HEK293 (cell line): ENCODE measurements around the gene IRS1.

Source experiments
- CTCF ChIA-PET: fragments of 350-600 bp; formaldehyde crosslinking; extraction: SDS; loops from one replicate; lab custom pipeline; 2021; ENCODE audit warnings: antibody characterized with exemption; lab: Yijun Ruan, JAX
- POLR2A ChIA-PET: fragments of 300-600 bp; formaldehyde crosslinking; extraction: SDS; loops from one replicate; lab custom pipeline; 2020; ENCODE audit warnings: antibody characterized with exemption, inconsistent platforms; lab: Yijun Ruan, JAX
- H3K27ac ChIP-seq: fragments of 200-500 bp; sonication (Bioruptor generic); 2 replicates; pipeline ENCODE4 v1.5.1; 2014; ENCODE audit warnings: low read depth, low read length, control low read depth, inconsistent platforms; ENCODE audit errors: extremely low read depth
- H3K36me3 ChIP-seq, 2 experiments: fragments of 200-500 bp in 1 of 2; sonication (Bioruptor generic) in 1 of 2; 1 replicate in 1 of 2; 2 replicates in 1 of 2; pipeline ENCODE4 v1.5.1; 2014 to 2017; ENCODE audit warnings: inconsistent platforms in 2 of 2, low read length in 2 of 2; ENCODE audit not compliant: control insufficient read depth in 2 of 2, insufficient read depth in 1 of 2
- H3K4me1 ChIP-seq: fragments of 200-500 bp; sonication (Bioruptor generic); 2 replicates; pipeline ENCODE4 v1.5.1; 2014; ENCODE audit warnings: mild to moderate bottlenecking, low read length, inconsistent platforms; ENCODE audit not compliant: control insufficient read depth, insufficient read depth
- H3K4me3 ChIP-seq: 2 replicates; pipeline ENCODE4 v1.5.1; 2011; ENCODE audit warnings: low read depth, mild to moderate bottlenecking, control low read depth, low read length, moderate library complexity
- H3K9me3 ChIP-seq: fragments of 200-500 bp; sonication (Bioruptor generic); 2 replicates; pipeline ENCODE4 v1.5.1; 2014; ENCODE audit warnings: low read depth, low read length, inconsistent platforms; ENCODE audit not compliant: control insufficient read depth, insufficient read depth
- HIC1 ChIP-seq: fragments of 450-650 bp; formaldehyde crosslinking; IDR thresholded peaks from 2 replicates; pipeline ENCODE4 v1.5.1; 2016; ENCODE audit warnings: missing biosample characterization, missing genetic modification characterization
- HOXC10 ChIP-seq: sonication (generic); formaldehyde crosslinking; IDR thresholded peaks from 2 replicates; pipeline ENCODE4 v1.8.1; 2023; ENCODE audit warnings: mild to moderate bottlenecking, missing genetic modification reagents
- KLF1 ChIP-seq: fragments of 450-650 bp; formaldehyde crosslinking; IDR thresholded peaks from 2 replicates; pipeline ENCODE4 v1.5.1; 2016; ENCODE audit warnings: missing biosample characterization, missing genetic modification characterization
- YY1 ChIP-seq: fragments of 450-650 bp; formaldehyde crosslinking; IDR thresholded peaks from 2 replicates; pipeline ENCODE4 v1.5.1; 2018; ENCODE audit warnings: missing biosample characterization, missing genetic modification characterization
- ZBTB48 ChIP-seq: fragments of 450-650 bp; formaldehyde crosslinking; IDR thresholded peaks from 2 replicates; pipeline ENCODE4 v1.5.1; 2016; ENCODE audit warnings: missing biosample characterization, missing genetic modification characterization
- ZBTB7A ChIP-seq: fragments of 450-650 bp; formaldehyde crosslinking; IDR thresholded peaks from 2 replicates; pipeline ENCODE4 v1.5.1; 2016; ENCODE audit warnings: low read depth, missing biosample characterization, missing genetic modification characterization
- ZNF148 ChIP-seq: fragments of 450-650 bp; formaldehyde crosslinking; IDR thresholded peaks from 2 replicates; pipeline ENCODE4 v1.5.0; 2017; ENCODE audit warnings: missing biosample characterization, missing genetic modification characterization, borderline replicate concordance
- ZNF169 ChIP-seq: fragments of 450-650 bp; formaldehyde crosslinking; IDR thresholded peaks from 2 replicates; pipeline ENCODE4 v1.5.1; 2016; ENCODE audit warnings: missing biosample characterization, missing genetic modification characterization
- ZNF2 ChIP-seq: fragments of 450-650 bp; formaldehyde crosslinking; IDR thresholded peaks from 2 replicates; pipeline ENCODE4 v1.5.1; 2016; ENCODE audit warnings: missing biosample characterization, missing genetic modification characterization
- ZNF211 ChIP-seq: fragments of 450-650 bp; formaldehyde crosslinking; IDR thresholded peaks from 2 replicates; pipeline ENCODE4 v1.5.1; 2016; ENCODE audit warnings: low read depth, missing biosample characterization, missing genetic modification characterization
- ZNF23 ChIP-seq: fragments of 450-650 bp; formaldehyde crosslinking; IDR thresholded peaks from 2 replicates; pipeline ENCODE4 v1.5.1; 2016; ENCODE audit warnings: missing biosample characterization, missing genetic modification characterization, borderline replicate concordance
- ZNF266 ChIP-seq: fragments of 450-650 bp; formaldehyde crosslinking; IDR thresholded peaks from 2 replicates; pipeline ENCODE4 v1.5.1; 2016; ENCODE audit warnings: missing biosample characterization, missing genetic modification characterization, low read depth
- ZNF324 ChIP-seq: fragments of 450-650 bp; formaldehyde crosslinking; IDR thresholded peaks from 2 replicates; pipeline ENCODE4 v1.5.1; 2016; ENCODE audit warnings: missing biosample characterization, missing genetic modification characterization
- ZNF510 ChIP-seq: fragments of 450-650 bp; formaldehyde crosslinking; IDR thresholded peaks from 2 replicates; pipeline ENCODE4 v1.5.1; 2018; ENCODE audit warnings: mild to moderate bottlenecking, missing genetic modification characterization, missing biosample characterization; ENCODE audit not compliant: insufficient replicate concordance
- ZNF660 ChIP-seq: fragments of 450-650 bp; IDR thresholded peaks from 2 replicates; pipeline ENCODE4 v1.5.1; 2018; ENCODE audit warnings: missing biosample characterization, mild to moderate bottlenecking, missing genetic modification characterization
- ZNF677 ChIP-seq: fragments of 450-650 bp; IDR thresholded peaks from 2 replicates; pipeline ENCODE4 v1.5.0; 2018; ENCODE audit warnings: missing biosample characterization, mild to moderate bottlenecking, missing genetic modification characterization, moderate library complexity
- ZSCAN16 ChIP-seq: fragments of 450-650 bp; formaldehyde crosslinking; IDR thresholded peaks from 2 replicates; pipeline ENCODE4 v1.5.1; 2016; ENCODE audit warnings: missing biosample characterization, missing genetic modification characterization
- TF ChIP-seq, protein P1 (sequence below): fragments of 450-650 bp; formaldehyde crosslinking; IDR thresholded peaks from 2 replicates; pipeline ENCODE4 v1.5.1; 2017; ENCODE audit warnings: missing biosample characterization, mild to moderate bottlenecking, missing genetic modification characterization, moderate library complexity
- TF ChIP-seq, protein P2 (sequence below): fragments of 450-650 bp; formaldehyde crosslinking; IDR thresholded peaks from 2 replicates; pipeline ENCODE4 v1.5.1; 2017; ENCODE audit warnings: missing biosample characterization, missing genetic modification characterization

The IRS1 gene

GRCh38 chr2:226705965-226706364, 93.7 kb downstream of the IRS1 start:
- Histone ChIP-seq H3K9me3 (no peaks in the 10 kb centered on the region), H3K4me1 (0 out of 2 replicates have a peak, but pooled peaks cover 2% of the 10 kb centered on the region), H3K27ac (no peak overlapping the region), H3K4me3 (no peak overlapping the region), H3K36me3 (no peaks in the 10 kb centered on the region)
- TF ChIP-seq ZBTB7A (tag by site-specific recombination) (no peak), ZNF2 (tag by site-specific recombination) (no peak), KLF1 (no peak), ZNF324 (tag by site-specific recombination) (no peak), ZNF660 (tag by site-specific recombination) (no peak), ZSCAN16 (tag by site-specific recombination) (no peak), ZNF266 (tag by site-specific recombination) (no peak), ZNF677 (tag by site-specific recombination) (no peak), ZNF510 (tag by site-specific recombination) (no peak), ZNF148 (tag by site-specific recombination) (no peak), ZNF211 (no peak), YY1 (tag by site-specific recombination) (no peak), HIC1 (no peak), ZNF23 (tag by site-specific recombination) (no peak), HOXC10 (CRISPR knock-in tag) (no peak), ZNF169 (tag by site-specific recombination) (no peak), ZBTB48 (tag by site-specific recombination) (no peak)
- TF ChIP-seq, protein P1, sequence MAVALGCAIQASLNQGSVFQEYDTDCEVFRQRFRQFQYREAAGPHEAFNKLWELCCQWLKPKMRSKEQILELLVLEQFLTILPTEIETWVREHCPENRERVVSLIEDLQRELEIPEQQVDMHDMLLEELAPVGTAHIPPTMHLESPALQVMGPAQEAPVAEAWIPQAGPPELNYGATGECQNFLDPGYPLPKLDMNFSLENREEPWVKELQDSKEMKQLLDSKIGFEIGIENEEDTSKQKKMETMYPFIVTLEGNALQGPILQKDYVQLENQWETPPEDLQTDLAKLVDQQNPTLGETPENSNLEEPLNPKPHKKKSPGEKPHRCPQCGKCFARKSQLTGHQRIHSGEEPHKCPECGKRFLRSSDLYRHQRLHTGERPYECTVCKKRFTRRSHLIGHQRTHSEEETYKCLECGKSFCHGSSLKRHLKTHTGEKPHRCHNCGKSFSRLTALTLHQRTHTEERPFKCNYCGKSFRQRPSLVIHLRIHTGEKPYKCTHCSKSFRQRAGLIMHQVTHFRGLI = no peak
- TF ChIP-seq, protein P2, sequence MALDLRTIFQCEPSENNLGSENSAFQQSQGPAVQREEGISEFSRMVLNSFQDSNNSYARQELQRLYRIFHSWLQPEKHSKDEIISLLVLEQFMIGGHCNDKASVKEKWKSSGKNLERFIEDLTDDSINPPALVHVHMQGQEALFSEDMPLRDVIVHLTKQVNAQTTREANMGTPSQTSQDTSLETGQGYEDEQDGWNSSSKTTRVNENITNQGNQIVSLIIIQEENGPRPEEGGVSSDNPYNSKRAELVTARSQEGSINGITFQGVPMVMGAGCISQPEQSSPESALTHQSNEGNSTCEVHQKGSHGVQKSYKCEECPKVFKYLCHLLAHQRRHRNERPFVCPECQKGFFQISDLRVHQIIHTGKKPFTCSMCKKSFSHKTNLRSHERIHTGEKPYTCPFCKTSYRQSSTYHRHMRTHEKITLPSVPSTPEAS (tag by site-specific recombination) = no peak
- POLR2A ChIA-PET = no interaction called here
- CTCF ChIA-PET = interaction anchor here (0.5 to 0.9 kb wide), 2 partner anchors 70 to 93 kb away, joined by 3 to 5 read pairs; no protein-coding TSS in a partner anchor
